Endothelial cell of umbilical vein (primary cell): Measurements from ENCODE around the gene HOXB3. TPM values are rescaled to one million over a fixed set of nuclear protein-coding genes. Genes with fewer than 3 reads are reported as not detected.

ENCODE experiments used
- BruUV-seq: library from RNA; stranded (reverse); fragments of 400-500 nt; replicated peaks from 2 replicates; lab custom pipeline; 2021; lab: Mats Ljungman, UMichigan
- CTCF ChIA-PET: fragments of 300-600, 350-600 bp; sonication (Branson Sonifier 250); formaldehyde crosslinking; loops from one replicate; lab custom pipeline; 2021; ENCODE audit warnings: antibody characterized with exemption, inconsistent platforms; lab: Charles Lee
- POLR2A ChIA-PET: fragments of 300-600, 350-600 bp; sonication (Branson Sonifier 250); formaldehyde crosslinking; loops from one replicate; lab custom pipeline; 2021; ENCODE audit warnings: antibody characterized with exemption, inconsistent platforms; lab: Charles Lee
- DNase-seq: peaks from one replicate; pipeline ENCODE4 v3.0.0-alpha.2; 2011; ENCODE audit warnings: low read depth, low spot score
- FAIRE-seq: peaks from 2 replicates; lab custom pipeline; 2011; peaks lifted over from hg19 to GRCh38; lab: Jason Lieb, UNC
- H2AFZ ChIP-seq: 2 replicates; pipeline ENCODE4 v1.6.0; 2012; ENCODE audit warnings: low read depth, low read length, control low read depth, inconsistent platforms
- H3K27ac ChIP-seq: 2 replicates; pipeline ENCODE4 v1.5.1; 2011; ENCODE audit warnings: low read depth, mild to moderate bottlenecking, control low read depth, low read length, moderate library complexity; ENCODE audit not compliant: insufficient read depth
- H3K27me3 ChIP-seq, 2 experiments: 2 replicates each; pipeline versions ENCODE4 v1.6.0 to v1.6.1; 2011; ENCODE audit warnings: low read length in 2 of 2, mixed read lengths in 1 of 2; ENCODE audit not compliant: control insufficient read depth in 2 of 2, insufficient read depth in 2 of 2
- H3K36me3 ChIP-seq, 2 experiments: 2 replicates in 1 of 2; 3 replicates in 1 of 2; pipeline ENCODE4 v1.5.1; 2011; ENCODE audit warnings: low read length in 2 of 2, mild to moderate bottlenecking in 1 of 2, moderate library complexity in 1 of 2; ENCODE audit not compliant: control insufficient read depth in 2 of 2, insufficient read depth in 2 of 2; ENCODE audit errors: extremely low read depth in 1 of 2
- H3K4me1 ChIP-seq: 3 replicates; pipeline ENCODE4 v1.5.1; 2011; ENCODE audit warnings: mild to moderate bottlenecking, low read length; ENCODE audit not compliant: control insufficient read depth, insufficient read depth; ENCODE audit errors: extremely low read depth
- H3K4me2 ChIP-seq: 2 replicates; pipeline ENCODE4 v1.6.1; 2011; ENCODE audit warnings: low read length, control low read depth, mixed read lengths; ENCODE audit not compliant: insufficient read depth
- H3K4me3 ChIP-seq, 3 experiments: fragments of 200-600 bp in 1 of 3; sonication (generic), shearing (Covaris generic) in 1 of 3; replicated peaks in 1 of 3; 2 replicates each; pipeline ENCODE4 v1.5.1; 2011 to 2016; ENCODE audit warnings: control low read depth in 3 of 3, low read length in 3 of 3, mild to moderate bottlenecking in 2 of 3, inconsistent platforms in 1 of 3, low read depth in 1 of 3, moderate library complexity in 1 of 3; ENCODE audit not compliant: insufficient read depth in 1 of 3
- H3K79me2 ChIP-seq: 2 replicates; pipeline ENCODE4 v1.6.0; 2012; ENCODE audit warnings: low read length, inconsistent platforms; ENCODE audit not compliant: control insufficient read depth, insufficient read depth
- H3K9ac ChIP-seq: replicated peaks from 2 replicates; pipeline ENCODE3; 2011; ENCODE audit warnings: low read length, control low read depth; ENCODE audit not compliant: insufficient read depth; ENCODE audit errors: extremely low read depth
- H3K9me1 ChIP-seq: replicated peaks from 3 replicates; pipeline ENCODE4 v1.6.0; 2011; ENCODE audit warnings: mild to moderate bottlenecking, low read length; ENCODE audit not compliant: control insufficient read depth, insufficient read depth; ENCODE audit errors: extremely low read depth
- H3K9me3 ChIP-seq: replicated peaks from 2 replicates; pipeline ENCODE4 v1.5.1; 2012; ENCODE audit warnings: low read length, inconsistent platforms; ENCODE audit not compliant: control insufficient read depth, insufficient read depth
- H4K20me1 ChIP-seq: replicated peaks from 2 replicates; pipeline ENCODE3; 2011; ENCODE audit warnings: mild to moderate bottlenecking, low read length; ENCODE audit not compliant: control insufficient read depth, insufficient read depth; ENCODE audit errors: extremely low read depth
- EZH2 ChIP-seq: IDR thresholded peaks from 2 replicates; pipeline ENCODE4 v1.6.1; 2012; ENCODE audit warnings: borderline replicate concordance, low read depth, mild to moderate bottlenecking, moderate library complexity, low read length, inconsistent platforms; ENCODE audit not compliant: severe bottlenecking
- FOS ChIP-seq: IDR thresholded peaks from 2 replicates; pipeline ENCODE4 v1.6.1; 2011; ENCODE audit warnings: mild to moderate bottlenecking, low read length, moderate library complexity, borderline replicate concordance; ENCODE audit not compliant: insufficient read depth
- GATA2 ChIP-seq: IDR thresholded peaks from 2 replicates; pipeline ENCODE4 v1.7.0; 2011; ENCODE audit warnings: low read depth, mild to moderate bottlenecking, moderate library complexity, mixed read lengths, low read length; ENCODE audit not compliant: insufficient read length, insufficient read depth
- JUN ChIP-seq: IDR thresholded peaks from 2 replicates; pipeline ENCODE4 v1.6.1; 2011; ENCODE audit warnings: borderline replicate concordance, low read depth; ENCODE audit not compliant: insufficient read length, insufficient read depth
- MYC ChIP-seq: IDR thresholded peaks from one replicate; pipeline ENCODE4 v1.6.1; 2011; ENCODE audit warnings: mild to moderate bottlenecking, low read depth, low read length
- POLR2A ChIP-seq: IDR thresholded peaks from 2 replicates; pipeline ENCODE4 v1.6.1; 2012; ENCODE audit warnings: low read depth, mild to moderate bottlenecking, control low read depth, low read length
- POLR2AphosphoS5 ChIP-seq: IDR thresholded peaks from 2 replicates; pipeline ENCODE4 v1.6.1; 2012; ENCODE audit warnings: low read depth, mild to moderate bottlenecking, control low read depth, low read length, moderate library complexity; ENCODE audit not compliant: insufficient read depth
- dilution Hi-C: fragments of 300-500 bp; cut with MboI; formaldehyde crosslinking; loops from one replicate; pipeline ENCODE4 v1.15.0; 2019; ENCODE audit warnings: low sequenced_read_pairs; ENCODE audit not compliant: extremely low pct_ligation_motif_present
- intact Hi-C: fragments of 100-400 bp; cut with micrococcal nuclease; formaldehyde crosslinking; loops from one replicate; pipeline ENCODE4 v1.10.0; 2022
- polyA plus RNA-seq, 4 experiments: library from polyadenylated mRNA; depleted of rRNA in 3 of 4; stranded (reverse) in 3 of 4; unstranded in 1 of 4; fragments of >200 nt; gene quantifications; 2 replicates each; pipeline versions ENCODE4 v1.2.1 to v1.2.3, GENCODE V29; 2011 to 2012; ENCODE audit warnings: missing spikeins in 1 of 4
- total RNA-seq: library from RNA; stranded (reverse); gene quantifications from 2 replicates; pipeline ENCODE4 v1.2.3, GENCODE V29; 2021
- TF ChIP-seq, protein P1 (sequence below): IDR thresholded peaks from 2 replicates; pipeline ENCODE4 v1.6.1; 2011; ENCODE audit not compliant: insufficient read depth, insufficient read length
- TF ChIP-seq, protein P2 (sequence below), 2 donors: IDR thresholded peaks; 1 replicate in 1 of 2; 2 replicates in 1 of 2; pipeline ENCODE4 v1.5.1; 2011; ENCODE audit warnings: low read length in 2 of 2, mild to moderate bottlenecking in 2 of 2, moderate library complexity in 2 of 2, control low read depth in 1 of 2, inconsistent platforms in 1 of 2, low read depth in 1 of 2; ENCODE audit not compliant: insufficient read depth in 1 of 2; ENCODE audit errors: extremely low read depth in 1 of 2

The HOXB3 gene
- total and polyA plus RNA-seq, 2 donors (not counting 3 experiments of a cell fraction or from before 2014, with no cell fraction given), result 29.6 to 56.6 TPM

DNA sequence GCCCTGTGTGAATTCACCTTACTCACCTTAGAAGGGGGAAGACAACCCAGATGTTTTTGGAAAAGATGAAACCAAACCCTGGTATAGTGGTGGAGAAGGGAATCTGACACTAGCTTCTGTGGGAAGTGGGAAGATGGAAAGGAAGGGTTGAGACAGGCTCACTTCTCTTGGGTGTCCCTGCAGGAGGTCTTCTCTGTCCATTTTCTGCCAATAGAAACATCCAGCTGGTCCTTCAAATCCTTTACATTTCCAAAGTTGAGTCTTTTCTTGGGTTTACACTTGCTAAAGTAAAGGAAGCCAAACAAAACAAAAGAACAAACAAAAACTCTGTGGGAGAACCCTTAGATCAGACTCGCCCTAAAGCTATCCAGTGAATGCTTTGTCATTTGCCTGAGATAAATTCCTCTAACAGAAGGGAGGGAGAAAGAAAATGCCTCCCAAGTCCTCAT is 69.4 kb downstream of the HOXB3 start:
- Histone ChIP-seq H3K4me1 (no peaks in the 10 kb centered on the region), H2AFZ (no peak overlapping the region), H3K27ac (no peak overlapping the region), H3K4me2 (no peak overlapping the region), H3K9me3 (no peaks in the 10 kb centered on the region), H3K9ac (no peak overlapping the region), H3K79me2 (no peaks in the 10 kb centered on the region), H3K4me3 (no peak overlapping the region), H3K27me3 (peaks cover 27 to 35% of the 10 kb centered on the region in 2 experiments), H3K36me3 (no peaks in the 10 kb centered on the region), H4K20me1 (no peaks in the 10 kb centered on the region), H3K9me1 (no peaks in the 10 kb centered on the region)
- dilution Hi-C loops (no loop called here), intact Hi-C loops (no loop called here)
- DNase-seq (no peak), FAIRE-seq (no peak)
- BruUV-seq, result no TSS peak
- POLR2A ChIA-PET, result no interaction called here
- TF ChIP-seq GATA2, result no peak
- TF ChIP-seq, protein P1, sequence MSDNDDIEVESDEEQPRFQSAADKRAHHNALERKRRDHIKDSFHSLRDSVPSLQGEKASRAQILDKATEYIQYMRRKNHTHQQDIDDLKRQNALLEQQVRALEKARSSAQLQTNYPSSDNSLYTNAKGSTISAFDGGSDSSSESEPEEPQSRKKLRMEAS, result no peak
- TF ChIP-seq FOS, result no peak
- TF ChIP-seq, protein P2, sequence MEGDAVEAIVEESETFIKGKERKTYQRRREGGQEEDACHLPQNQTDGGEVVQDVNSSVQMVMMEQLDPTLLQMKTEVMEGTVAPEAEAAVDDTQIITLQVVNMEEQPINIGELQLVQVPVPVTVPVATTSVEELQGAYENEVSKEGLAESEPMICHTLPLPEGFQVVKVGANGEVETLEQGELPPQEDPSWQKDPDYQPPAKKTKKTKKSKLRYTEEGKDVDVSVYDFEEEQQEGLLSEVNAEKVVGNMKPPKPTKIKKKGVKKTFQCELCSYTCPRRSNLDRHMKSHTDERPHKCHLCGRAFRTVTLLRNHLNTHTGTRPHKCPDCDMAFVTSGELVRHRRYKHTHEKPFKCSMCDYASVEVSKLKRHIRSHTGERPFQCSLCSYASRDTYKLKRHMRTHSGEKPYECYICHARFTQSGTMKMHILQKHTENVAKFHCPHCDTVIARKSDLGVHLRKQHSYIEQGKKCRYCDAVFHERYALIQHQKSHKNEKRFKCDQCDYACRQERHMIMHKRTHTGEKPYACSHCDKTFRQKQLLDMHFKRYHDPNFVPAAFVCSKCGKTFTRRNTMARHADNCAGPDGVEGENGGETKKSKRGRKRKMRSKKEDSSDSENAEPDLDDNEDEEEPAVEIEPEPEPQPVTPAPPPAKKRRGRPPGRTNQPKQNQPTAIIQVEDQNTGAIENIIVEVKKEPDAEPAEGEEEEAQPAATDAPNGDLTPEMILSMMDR (IDR thresholded peaks at IDR 0.05; ENCODE audit: extremely low read depth in 1 of 2, insufficient read depth in 1 of 2, low read depth in 1 of 2, low read length in 2 of 2), result no peak
- no peak for TF ChIP-seq POLR2A
- TF ChIP-seq EZH2, result no peak
- no peak for TF ChIP-seq POLR2AphosphoS5
- TF ChIP-seq MYC, result no peak
- no peak for TF ChIP-seq JUN
- CTCF ChIA-PET, result interaction anchor here (0.9 to 1.5 kb wide), 4 partner anchors 8 to 16 kb away, joined by 3 to 5 read pairs (median 4); no protein-coding TSS in a partner anchor
